ENCODE data around the gene SELENON.
A peak's percentile ranks its signal among the peaks of the same experiment; 100 is the strongest.

Gene SELENON

GRCh38 chr1:25810341-25811299, 10.6 kb downstream of the SELENON start:
- no peak for DNase-seq

DNA sequence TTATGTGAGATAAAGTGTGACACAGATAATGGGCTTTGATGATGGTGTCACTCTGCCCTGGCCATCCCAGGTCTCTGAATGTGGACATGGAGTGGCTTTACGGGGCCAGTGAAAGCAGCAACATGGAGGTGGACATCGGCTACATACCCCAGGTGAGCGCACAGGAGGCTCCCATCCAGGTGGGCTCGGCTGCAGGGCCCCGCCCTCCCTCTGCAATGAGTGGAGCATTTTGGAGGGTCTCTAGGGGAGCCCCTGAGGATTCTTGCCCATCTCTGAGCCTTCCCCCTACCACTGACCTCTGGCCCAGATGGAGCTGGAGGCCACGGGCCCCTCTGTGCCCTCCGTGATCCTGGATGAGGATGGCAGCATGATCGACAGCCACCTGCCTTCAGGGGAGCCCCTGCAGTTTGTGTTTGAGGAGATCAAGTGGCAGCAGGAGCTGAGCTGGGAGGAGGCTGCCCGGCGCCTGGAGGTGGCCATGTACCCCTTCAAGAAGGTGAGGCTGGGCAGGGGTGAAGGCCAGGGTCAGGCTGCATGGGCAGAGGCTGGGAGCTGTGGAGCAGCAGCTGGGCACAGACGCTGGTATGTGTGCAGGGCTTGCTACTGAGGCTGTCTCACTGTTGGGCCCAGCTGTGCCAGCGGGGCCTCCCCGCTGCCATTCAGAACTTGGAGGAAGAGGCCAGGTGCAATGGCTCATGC, 11.5 kb downstream of the SELENON start:
- no peak for DNase-seq

GRCh38 chr1:25813071-25813733, 13.2 kb downstream of the SELENON start:
- DNase-seq, result no peak

GRCh38 chr1:25813734-25814471, 13.9 kb downstream of the SELENON start:
- DNase-seq, result no peak

GRCh38 chr1:25814549-25815087, 14.6 kb downstream of the SELENON start:
- no peak for DNase-seq

- DNase-seq, result no peak
These were observed 15.5 kb downstream of the SELENON start for GRCh38 chr1:25815208-25816111.

- DNase-seq, result no peak
These were observed 16.2 kb downstream of the SELENON start for GRCh38 chr1:25816112-25816718.

DNA sequence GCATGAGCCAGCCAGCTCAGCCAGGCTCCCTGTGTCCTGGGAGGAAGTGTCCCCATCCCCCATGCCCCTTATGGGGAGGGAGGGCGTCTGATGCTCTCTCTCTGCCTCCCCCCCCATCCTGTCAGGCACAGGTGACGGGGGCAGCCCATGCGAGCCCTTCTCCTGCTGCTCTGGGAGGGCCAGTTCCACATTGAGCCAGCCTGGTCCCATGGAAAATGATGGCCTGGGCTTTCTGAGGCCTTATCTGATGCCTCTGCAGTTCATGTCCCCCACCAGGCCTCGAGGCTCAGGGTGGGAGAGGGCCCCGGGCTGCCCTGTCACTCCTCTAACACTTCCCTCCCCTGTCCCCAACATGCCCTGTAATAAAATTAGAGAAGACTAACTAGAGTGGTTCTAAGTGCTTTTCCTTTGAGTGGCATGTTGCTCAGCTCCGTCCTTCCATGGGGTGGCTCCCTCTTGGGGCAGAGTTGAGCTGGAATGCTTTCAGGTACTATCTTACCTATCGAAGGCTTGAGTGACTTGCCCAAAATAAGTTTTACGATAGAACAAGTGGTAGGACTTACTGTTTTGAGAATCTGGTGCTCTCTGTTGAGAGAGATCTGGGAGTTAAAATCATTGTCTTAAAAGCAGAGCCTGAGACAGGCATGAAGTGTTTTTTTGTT, 18.0 kb downstream of the SELENON start:
- no peak for DNase-seq

DNA sequence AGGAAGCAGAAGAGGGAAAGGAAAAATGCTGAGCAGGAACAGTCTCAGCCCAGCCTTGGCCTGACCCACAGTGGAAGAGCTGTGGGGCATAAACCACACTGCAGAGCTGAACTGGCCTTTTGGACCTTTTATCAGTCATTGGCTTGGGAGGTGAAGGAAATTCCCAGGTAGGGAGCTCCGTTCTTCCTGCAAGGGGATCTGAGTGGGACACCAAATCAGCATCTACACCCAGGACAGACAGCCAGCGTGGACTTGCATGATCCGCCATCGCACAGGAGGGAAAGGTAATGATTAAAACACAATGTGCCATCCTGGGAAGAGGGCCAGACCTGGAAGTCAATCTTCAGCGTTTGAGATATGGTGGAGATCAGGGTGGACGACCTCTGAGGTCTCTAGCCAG, 18.6 kb downstream of the SELENON start:
- no peak for DNase-seq

DNA sequence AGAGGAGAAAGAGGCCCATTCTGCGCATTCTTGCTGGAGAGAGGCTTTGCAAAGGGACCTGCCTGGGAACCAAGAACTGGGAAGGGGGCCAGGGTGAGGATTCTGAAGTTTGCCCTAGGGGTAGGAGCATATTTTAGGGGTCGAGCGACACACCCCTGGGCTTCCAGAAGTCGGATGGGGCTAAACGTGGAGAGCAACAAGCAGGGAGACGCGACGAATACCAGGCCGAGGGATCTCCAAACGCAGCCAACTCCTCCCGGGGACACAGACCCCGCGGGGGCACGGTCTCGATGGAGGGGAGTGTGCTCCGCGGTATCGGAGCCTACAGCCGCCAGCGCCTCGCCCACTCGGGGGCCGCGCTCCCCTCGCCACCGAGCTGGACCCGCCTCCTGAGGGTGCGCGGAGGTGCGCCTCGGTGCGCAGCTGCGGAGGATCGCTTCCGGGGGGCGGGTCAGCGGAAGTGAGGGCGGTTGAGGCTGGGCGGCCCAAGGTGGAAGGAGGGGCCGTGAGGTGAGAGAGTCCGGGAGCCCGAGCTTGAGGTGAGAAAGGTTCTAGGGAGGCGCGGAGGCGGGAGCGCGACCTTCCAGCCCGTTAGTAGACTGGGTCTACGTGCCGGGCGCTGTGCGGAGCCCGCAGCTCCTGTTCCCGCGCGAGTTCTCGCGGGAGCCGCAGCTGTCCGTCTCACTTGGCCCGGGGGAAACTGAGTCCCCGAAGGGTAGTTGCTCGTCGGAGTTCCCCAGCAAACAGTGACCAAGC, 19.7 kb downstream of the SELENON start, which contains the start of gene MTFR1L:
MTFR1L (plus strand) TSS at position 464 of the 756 bp plus-strand sequence. CDS start 3,151 bp downstream, outside the sequence.
- DNase-seq, result peak; percentile 26

- DNase-seq, result no peak
These were observed 20.5 kb downstream of the SELENON start for GRCh38 chr1:25820247-25821111.

DNA sequence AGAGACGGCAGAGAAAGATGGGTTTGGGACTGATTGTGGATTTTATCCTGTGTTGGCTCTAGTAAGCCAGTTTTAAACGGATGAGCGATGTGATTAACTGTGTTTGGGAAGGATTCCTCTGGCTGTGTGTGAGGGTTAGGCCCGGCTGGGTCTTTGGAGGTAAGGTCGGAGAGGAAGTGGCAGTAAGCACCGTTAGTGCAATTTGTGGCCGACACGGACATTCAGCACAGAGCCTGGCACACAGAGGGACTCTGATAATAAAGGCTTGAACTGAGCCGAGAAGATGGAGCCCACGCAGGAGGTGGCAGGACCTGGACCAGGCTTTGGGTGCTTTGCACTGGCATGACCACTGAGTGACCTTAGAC, 21.1 kb downstream of the SELENON start:
- no peak for DNase-seq

DNA sequence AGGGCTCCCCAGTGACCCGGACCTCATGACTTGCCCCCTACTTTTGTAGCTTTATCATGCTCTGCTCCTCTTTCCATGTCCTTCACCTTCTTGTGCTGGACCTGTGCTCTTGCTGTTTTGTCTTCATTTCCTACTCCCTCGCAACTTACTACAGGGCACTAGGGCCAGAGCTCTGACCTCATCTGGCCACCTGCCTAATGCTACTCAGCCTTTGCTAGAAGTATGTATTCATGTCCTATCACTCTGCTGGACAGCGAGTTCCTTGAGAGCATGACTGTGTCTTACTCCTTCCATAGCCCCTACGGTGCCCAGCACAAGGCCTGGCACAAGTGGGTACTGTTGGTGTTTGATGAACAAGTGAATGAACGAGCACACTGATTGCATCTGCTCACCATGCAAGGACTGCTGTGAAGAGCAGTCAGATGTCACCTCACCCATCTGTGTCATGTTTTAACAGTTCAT, 21.7 kb downstream of the SELENON start:
- DNase-seq, result no peak

DNA sequence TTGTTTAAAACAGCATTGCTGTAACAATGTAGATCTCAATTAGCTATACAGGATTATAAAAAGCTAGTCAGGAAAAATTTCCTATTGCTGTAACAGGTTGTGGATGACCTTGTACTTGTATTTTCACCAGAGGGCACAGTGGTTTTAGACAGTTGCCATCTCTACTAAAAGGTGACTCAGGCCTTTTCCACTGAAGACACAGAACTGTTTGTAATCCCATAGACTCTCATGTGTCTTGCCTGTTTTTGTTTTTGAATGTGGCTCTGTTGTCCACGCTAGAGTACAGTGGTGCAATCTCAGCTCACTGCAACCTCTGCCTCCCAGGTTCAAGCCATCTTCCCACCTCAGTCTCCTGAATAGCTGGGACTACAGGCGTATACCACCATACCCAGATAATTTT, 25.6 kb downstream of the SELENON start:
- no peak for DNase-seq

DNA sequence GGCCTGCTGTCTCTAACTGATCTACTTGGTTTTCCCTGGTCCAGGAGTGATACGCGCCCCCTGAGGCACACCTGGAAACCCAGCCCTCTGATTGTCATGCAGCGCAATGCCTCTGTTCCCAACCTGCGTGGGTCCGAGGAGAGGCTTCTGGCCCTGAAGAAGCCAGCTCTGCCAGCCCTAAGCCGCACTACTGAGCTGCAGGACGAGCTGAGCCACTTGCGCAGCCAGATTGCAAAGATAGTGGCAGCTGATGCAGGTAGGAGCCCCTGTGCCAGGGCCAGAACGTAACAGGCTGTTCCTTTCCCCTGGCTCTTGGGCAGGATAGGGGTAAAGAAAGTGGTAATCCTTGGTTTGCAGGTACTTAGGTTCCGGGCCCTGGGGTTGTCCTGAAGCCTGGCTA, 26.6 kb downstream of the SELENON start:
- DNase-seq, result no peak

GRCh38 chr1:25828491-25828890, 28.5 kb downstream of the SELENON start:
- DNase-seq, result no peak

DNA sequence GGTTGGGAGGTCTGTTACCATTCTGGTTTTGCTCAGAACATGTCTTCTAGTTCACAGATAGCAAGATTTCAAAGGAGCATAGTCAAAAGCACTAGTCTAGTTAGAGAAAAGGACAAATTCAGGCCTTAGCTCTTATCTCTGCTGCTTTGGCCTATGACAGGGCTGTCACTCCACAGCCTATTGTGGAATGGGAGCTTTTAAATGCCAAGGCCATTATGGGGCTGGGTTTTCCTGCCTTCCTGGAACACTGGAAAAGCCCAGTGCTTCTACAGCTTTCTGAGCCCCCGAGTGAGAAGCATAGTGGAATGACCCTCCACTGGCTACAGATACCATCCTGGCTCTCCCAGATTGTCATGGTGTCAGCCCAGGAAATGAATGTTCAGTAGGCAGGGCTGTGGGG, 29.1 kb downstream of the SELENON start:
- DNase-seq, result no peak

DNA sequence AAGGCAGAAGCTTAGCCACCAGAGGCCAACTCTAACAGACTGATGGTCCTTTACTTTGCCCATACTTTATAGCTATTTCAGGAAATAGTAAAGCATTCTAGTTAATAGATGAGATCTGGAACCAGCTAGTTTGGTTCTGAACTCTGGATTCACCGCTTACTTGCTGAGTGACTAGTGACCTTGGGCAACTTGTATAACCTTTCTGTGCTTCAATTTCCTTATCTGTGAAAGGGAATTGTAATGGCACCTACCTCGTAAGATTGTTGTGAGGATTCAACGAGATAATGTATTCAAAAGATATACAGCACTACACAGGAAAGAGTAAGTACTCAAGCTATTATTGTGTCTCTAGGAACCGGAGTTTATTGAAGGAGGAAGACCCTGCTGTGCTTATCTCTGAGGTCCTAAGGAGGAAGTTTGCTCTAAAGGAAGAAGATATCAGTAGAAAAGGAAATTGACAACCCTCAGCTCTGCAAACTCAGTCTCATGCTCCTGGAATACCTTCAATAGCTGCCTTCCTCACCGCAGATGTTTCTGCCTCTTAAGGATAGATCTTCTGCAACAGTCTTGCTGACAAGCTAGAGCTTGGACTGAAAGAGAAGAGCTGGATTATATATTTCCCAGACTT, 31.7 kb downstream of the SELENON start:
- no peak for DNase-seq
